ENCODE data around the gene CBX2. TPM values are rescaled to one million over a fixed set of nuclear protein-coding genes. Genes with fewer than 3 reads are reported as not detected.

CBX2 gene
- polyA plus RNA-seq, 2 of the 4 experiments (the other 2 are of a cell fraction), result 7.4 to 16.4 TPM

DNA sequence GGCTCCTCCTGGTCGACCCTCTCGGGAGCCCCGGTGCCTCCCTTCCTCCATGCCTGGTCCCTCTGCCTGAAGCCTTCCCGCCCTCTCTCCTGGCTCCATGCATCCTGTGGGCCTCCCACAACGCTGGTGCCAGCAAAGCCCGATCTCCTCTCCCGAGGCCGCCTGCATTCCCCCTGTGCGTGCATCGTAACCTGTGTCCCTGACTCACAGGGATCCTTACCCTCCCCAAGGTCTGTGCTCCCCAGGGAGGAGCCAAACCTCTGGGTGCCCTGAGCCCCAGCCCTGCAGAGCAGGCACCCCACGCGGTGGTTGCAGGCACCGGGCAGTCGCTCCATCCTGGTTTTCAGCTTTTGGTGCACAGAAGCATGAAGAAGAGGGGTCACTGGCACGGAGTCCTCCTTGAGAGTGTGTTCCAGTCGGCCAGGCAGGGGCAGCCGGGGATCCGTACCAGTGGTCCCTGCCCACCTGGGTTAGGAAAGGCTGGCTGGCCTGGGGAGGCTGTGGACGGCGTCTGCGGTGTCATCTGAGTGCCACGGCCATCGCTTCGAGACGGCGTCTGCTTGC lies 49.0 kb upstream of the CBX2 start:
- Histone ChIP-seq H3K9me3 (no peaks in the 10 kb centered on the region), H3K4me1 (no peaks in the 10 kb centered on the region; the same call in 2 of the 3 replicates), H3K4me2 (peak overlapping the region; percentile 71), H3K27ac (peak overlapping the region; percentile 64 to 74; a peak in 5 of 6 replicates), H3K4me3 (no peak overlapping the region)
- ChIA-PET POLR2A (no interaction called here), CTCF (interaction anchor here (3.4 kb wide), 1 partner anchor 12 kb away, joined by 22 read pairs; no protein-coding TSS in a partner anchor)
- FAIRE-seq (no peak), ATAC-seq (peak; percentile 48 to 72), DNase-seq (ENCODE audit: low read depth in 1 of 2, low spot score in 1 of 2) (no peak)
- WGBS (ENCODE audit: missing lambda C conversion rate), result 63% methylated on average over 25 of the region's 26 CpGs
- no peak for TF ChIP-seq JUN (IDR thresholded peaks at IDR 0.05)
- no peak for TF ChIP-seq EHF (CRISPR knock-in tag; IDR thresholded peaks at IDR 0.05)
- TF ChIP-seq HMGXB4 (CRISPR knock-in tag; IDR thresholded peaks at IDR 0.05; ENCODE audit: borderline replicate concordance), result no peak
- TF ChIP-seq, protein P1, sequence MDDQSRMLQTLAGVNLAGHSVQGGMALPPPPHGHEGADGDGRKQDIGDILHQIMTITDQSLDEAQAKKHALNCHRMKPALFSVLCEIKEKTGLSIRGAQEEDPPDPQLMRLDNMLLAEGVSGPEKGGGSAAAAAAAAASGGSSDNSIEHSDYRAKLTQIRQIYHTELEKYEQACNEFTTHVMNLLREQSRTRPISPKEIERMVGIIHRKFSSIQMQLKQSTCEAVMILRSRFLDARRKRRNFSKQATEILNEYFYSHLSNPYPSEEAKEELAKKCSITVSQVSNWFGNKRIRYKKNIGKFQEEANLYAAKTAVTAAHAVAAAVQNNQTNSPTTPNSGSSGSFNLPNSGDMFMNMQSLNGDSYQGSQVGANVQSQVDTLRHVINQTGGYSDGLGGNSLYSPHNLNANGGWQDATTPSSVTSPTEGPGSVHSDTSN (IDR thresholded peaks at IDR 0.05), result no peak
- TF ChIP-seq ZSCAN20 (CRISPR knock-in tag; IDR thresholded peaks at IDR 0.05), result no peak
- no peak for TF ChIP-seq ZNF302 (CRISPR knock-in tag; IDR thresholded peaks at IDR 0.05)
- TF ChIP-seq SREBF2 (IDR thresholded peaks at IDR 0.05), result no peak
- TF ChIP-seq POLR2AphosphoS2 (conservative IDR thresholded peaks at IDR 0.05; ENCODE audit: low read length), result no peak
- TF ChIP-seq CHD4 (IDR thresholded peaks at IDR 0.05; ENCODE audit: borderline replicate concordance), result no peak
- TF ChIP-seq RARB (CRISPR knock-in tag; IDR thresholded peaks at IDR 0.05), result no peak
- TF ChIP-seq EHMT2 (IDR thresholded peaks at IDR 0.05; ENCODE audit: low read depth), result no peak
- TF ChIP-seq, protein P2, sequence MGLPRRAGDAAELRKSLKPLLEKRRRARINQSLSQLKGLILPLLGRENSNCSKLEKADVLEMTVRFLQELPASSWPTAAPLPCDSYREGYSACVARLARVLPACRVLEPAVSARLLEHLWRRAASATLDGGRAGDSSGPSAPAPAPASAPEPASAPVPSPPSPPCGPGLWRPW (IDR thresholded peaks at IDR 0.05), result no peak
- TF ChIP-seq, protein P3, sequence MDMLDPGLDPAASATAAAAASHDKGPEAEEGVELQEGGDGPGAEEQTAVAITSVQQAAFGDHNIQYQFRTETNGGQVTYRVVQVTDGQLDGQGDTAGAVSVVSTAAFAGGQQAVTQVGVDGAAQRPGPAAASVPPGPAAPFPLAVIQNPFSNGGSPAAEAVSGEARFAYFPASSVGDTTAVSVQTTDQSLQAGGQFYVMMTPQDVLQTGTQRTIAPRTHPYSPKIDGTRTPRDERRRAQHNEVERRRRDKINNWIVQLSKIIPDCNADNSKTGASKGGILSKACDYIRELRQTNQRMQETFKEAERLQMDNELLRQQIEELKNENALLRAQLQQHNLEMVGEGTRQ (IDR thresholded peaks at IDR 0.05), result no peak
- TF ChIP-seq, protein P4, sequence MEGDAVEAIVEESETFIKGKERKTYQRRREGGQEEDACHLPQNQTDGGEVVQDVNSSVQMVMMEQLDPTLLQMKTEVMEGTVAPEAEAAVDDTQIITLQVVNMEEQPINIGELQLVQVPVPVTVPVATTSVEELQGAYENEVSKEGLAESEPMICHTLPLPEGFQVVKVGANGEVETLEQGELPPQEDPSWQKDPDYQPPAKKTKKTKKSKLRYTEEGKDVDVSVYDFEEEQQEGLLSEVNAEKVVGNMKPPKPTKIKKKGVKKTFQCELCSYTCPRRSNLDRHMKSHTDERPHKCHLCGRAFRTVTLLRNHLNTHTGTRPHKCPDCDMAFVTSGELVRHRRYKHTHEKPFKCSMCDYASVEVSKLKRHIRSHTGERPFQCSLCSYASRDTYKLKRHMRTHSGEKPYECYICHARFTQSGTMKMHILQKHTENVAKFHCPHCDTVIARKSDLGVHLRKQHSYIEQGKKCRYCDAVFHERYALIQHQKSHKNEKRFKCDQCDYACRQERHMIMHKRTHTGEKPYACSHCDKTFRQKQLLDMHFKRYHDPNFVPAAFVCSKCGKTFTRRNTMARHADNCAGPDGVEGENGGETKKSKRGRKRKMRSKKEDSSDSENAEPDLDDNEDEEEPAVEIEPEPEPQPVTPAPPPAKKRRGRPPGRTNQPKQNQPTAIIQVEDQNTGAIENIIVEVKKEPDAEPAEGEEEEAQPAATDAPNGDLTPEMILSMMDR (IDR thresholded peaks at IDR 0.05), result no peak
- TF ChIP-seq CBX2 (IDR thresholded peaks at IDR 0.05; ENCODE audit: borderline replicate concordance, low read depth), result no peak
- TF ChIP-seq TP53 (CRISPR knock-in tag; IDR thresholded peaks at IDR 0.05), result no peak
- no peak for TF ChIP-seq NFE2L2 (conservative IDR thresholded peaks at IDR 0.05; ENCODE audit: low read length)
- TF ChIP-seq ELK1 (IDR thresholded peaks at IDR 0.05; ENCODE audit: low read depth, low read length), result no peak

GRCh38 chr17:79729761-79730160 lies 48.2 kb upstream of the CBX2 start:
- WGBS (ENCODE audit: missing lambda C conversion rate), result 75% methylated on average over 10 of the region's 12 CpGs
- ATAC-seq (no peak), DNase-seq (ENCODE audit: low read depth in 1 of 2, low spot score in 1 of 2) (no peak), FAIRE-seq (no peak)
- no peak overlapping the region for H3K27ac ChIP-seq
- no peaks in the 10 kb centered on the region; the same call in 2 of the 3 replicates for H3K4me1 ChIP-seq
- no peak overlapping the region for H3K4me3 ChIP-seq
- ChIA-PET CTCF (interaction anchor here (3.4 kb wide), 1 partner anchor 12 kb away, joined by 22 read pairs; no protein-coding TSS in a partner anchor), POLR2A (no interaction called here)
- no peak overlapping the region for H3K4me2 ChIP-seq
- H3K9me3 ChIP-seq, result no peaks in the 10 kb centered on the region
- TF ChIP-seq TP53 (CRISPR knock-in tag; IDR thresholded peaks at IDR 0.05) (no peak), KDM5A (IDR thresholded peaks at IDR 0.05) (no peak), EHMT2 (IDR thresholded peaks at IDR 0.05; ENCODE audit: low read depth) (no peak), KDM1A (IDR thresholded peaks at IDR 0.05; ENCODE audit: low read depth) (no peak), HMGXB4 (CRISPR knock-in tag; IDR thresholded peaks at IDR 0.05; ENCODE audit: borderline replicate concordance) (no peak), HOXB5 (CRISPR knock-in tag; IDR thresholded peaks at IDR 0.05) (no peak), TFCP2L1 (CRISPR knock-in tag; IDR thresholded peaks at IDR 0.05) (no peak), NFE2L2 (conservative IDR thresholded peaks at IDR 0.05; ENCODE audit: low read length) (no peak)
- TF ChIP-seq, protein P4 (IDR thresholded peaks at IDR 0.05), result no peak
- TF ChIP-seq, protein P5, sequence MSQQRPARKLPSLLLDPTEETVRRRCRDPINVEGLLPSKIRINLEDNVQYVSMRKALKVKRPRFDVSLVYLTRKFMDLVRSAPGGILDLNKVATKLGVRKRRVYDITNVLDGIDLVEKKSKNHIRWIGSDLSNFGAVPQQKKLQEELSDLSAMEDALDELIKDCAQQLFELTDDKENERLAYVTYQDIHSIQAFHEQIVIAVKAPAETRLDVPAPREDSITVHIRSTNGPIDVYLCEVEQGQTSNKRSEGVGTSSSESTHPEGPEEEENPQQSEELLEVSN (IDR thresholded peaks at IDR 0.05; ENCODE audit: borderline replicate concordance, low read depth), result no peak
